ENCODE results near the gene WDR35.

The WDR35 gene

GRCh38 chr2:20005067-20005627, 15.2 kb upstream of the WDR35 start:
- no peak overlapping the region for H3K4me3 ChIP-seq (ENCODE audit: low read depth in 1 of 2, low read length in 2 of 2)
- no peak for ATAC-seq (ENCODE audit: insufficient read depth, low read depth)
- TF ChIP-seq EZH2 (IDR thresholded peaks at IDR 0.05; ENCODE audit: borderline replicate concordance, low read depth, low read length, severe bottlenecking): no peak
- TF ChIP-seq, protein P1, sequence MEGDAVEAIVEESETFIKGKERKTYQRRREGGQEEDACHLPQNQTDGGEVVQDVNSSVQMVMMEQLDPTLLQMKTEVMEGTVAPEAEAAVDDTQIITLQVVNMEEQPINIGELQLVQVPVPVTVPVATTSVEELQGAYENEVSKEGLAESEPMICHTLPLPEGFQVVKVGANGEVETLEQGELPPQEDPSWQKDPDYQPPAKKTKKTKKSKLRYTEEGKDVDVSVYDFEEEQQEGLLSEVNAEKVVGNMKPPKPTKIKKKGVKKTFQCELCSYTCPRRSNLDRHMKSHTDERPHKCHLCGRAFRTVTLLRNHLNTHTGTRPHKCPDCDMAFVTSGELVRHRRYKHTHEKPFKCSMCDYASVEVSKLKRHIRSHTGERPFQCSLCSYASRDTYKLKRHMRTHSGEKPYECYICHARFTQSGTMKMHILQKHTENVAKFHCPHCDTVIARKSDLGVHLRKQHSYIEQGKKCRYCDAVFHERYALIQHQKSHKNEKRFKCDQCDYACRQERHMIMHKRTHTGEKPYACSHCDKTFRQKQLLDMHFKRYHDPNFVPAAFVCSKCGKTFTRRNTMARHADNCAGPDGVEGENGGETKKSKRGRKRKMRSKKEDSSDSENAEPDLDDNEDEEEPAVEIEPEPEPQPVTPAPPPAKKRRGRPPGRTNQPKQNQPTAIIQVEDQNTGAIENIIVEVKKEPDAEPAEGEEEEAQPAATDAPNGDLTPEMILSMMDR (IDR thresholded peaks at IDR 0.05; ENCODE audit: borderline replicate concordance, extremely low read depth, low read length, poor library complexity, severe bottlenecking): no peak
- no peak for DNase-seq
- H2AFZ ChIP-seq (ENCODE audit: low read depth, low read length): no peak overlapping the region
- no peak overlapping the region for H3K27ac ChIP-seq (ENCODE audit: low read length)
- H3K9ac ChIP-seq (ENCODE audit: low read depth, low read length): no peak overlapping the region
- no peaks in the 10 kb centered on the region for H3K9me3 ChIP-seq (ENCODE audit: insufficient read depth, low read length, severe bottlenecking)
- H3K27me3 ChIP-seq (ENCODE audit: insufficient read depth, low read length, poor library complexity): peaks cover 7% of the 10 kb centered on the region
- H3K4me1 ChIP-seq (ENCODE audit: insufficient read depth, low read length): no peaks in the 10 kb centered on the region
- no peak overlapping the region for H3K4me2 ChIP-seq (ENCODE audit: insufficient read depth, low read length)
- no peaks in the 10 kb centered on the region for H4K20me1 ChIP-seq (ENCODE audit: insufficient read depth, low read length)
- no peaks in the 10 kb centered on the region for H3K79me2 ChIP-seq (ENCODE audit: insufficient read depth, low read length)
- no peaks in the 10 kb centered on the region for H3K36me3 ChIP-seq (ENCODE audit: insufficient read depth, low read length)

DNA sequence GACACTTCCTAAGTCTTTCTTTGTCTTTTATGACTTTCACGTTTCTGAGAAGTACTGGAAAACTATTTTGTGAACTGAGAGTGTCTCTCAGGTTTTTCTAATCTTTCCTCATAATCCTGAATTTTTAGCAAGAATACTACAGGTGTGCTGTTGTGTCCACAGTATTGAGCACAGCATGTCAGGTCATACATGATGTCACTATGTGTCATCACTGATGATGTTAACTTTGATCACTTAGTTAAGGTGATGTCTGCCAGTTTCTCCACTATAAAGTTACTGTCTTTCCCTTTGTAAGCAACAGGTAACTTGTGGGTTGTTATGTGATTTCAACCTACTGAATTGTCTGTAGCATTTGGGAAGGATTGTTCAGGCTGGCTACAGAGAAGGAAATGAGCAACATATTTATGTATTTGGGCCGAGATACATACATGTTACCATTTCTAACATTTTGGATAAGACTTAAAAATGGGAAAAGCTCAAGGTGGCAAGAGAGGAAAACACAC, 11.5 kb upstream of the WDR35 start:
- Histone ChIP-seq H3K27ac (ENCODE audit: low read length) (no peak overlapping the region), H3K9ac (ENCODE audit: low read depth, low read length) (no peak overlapping the region), H3K4me2 (ENCODE audit: insufficient read depth, low read length) (no peak overlapping the region), H3K27me3 (ENCODE audit: insufficient read depth, low read length, poor library complexity) (peaks cover 5% of the 10 kb centered on the region), H3K79me2 (ENCODE audit: insufficient read depth, low read length) (no peaks in the 10 kb centered on the region), H3K36me3 (ENCODE audit: insufficient read depth, low read length) (no peaks in the 10 kb centered on the region), H3K4me1 (ENCODE audit: insufficient read depth, low read length) (no peaks in the 10 kb centered on the region), H3K9me3 (ENCODE audit: insufficient read depth, low read length, severe bottlenecking) (no peaks in the 10 kb centered on the region), H4K20me1 (ENCODE audit: insufficient read depth, low read length) (no peaks in the 10 kb centered on the region), H2AFZ (ENCODE audit: low read depth, low read length) (no peak overlapping the region), H3K4me3 (ENCODE audit: low read depth in 1 of 2, low read length in 2 of 2) (no peak overlapping the region)
- TF ChIP-seq, protein P1 (IDR thresholded peaks at IDR 0.05; ENCODE audit: borderline replicate concordance, extremely low read depth, low read length, poor library complexity, severe bottlenecking): no peak
- no peak for TF ChIP-seq EZH2 (IDR thresholded peaks at IDR 0.05; ENCODE audit: borderline replicate concordance, low read depth, low read length, severe bottlenecking)
- no peak for DNase-seq
- no peak for ATAC-seq (ENCODE audit: insufficient read depth, low read depth)

GRCh38 chr2:19993731-19994130, 3.8 kb upstream of the WDR35 start:
- ATAC-seq (ENCODE audit: insufficient read depth, low read depth): no peak
- Histone ChIP-seq H4K20me1 (ENCODE audit: insufficient read depth, low read length) (no peaks in the 10 kb centered on the region), H3K79me2 (ENCODE audit: insufficient read depth, low read length) (no peaks in the 10 kb centered on the region), H3K36me3 (ENCODE audit: insufficient read depth, low read length) (no peaks in the 10 kb centered on the region), H3K4me2 (ENCODE audit: insufficient read depth, low read length) (no peak overlapping the region), H3K4me3 (ENCODE audit: low read depth in 1 of 2, low read length in 2 of 2) (no peak overlapping the region), H3K9me3 (ENCODE audit: insufficient read depth, low read length, severe bottlenecking) (no peaks in the 10 kb centered on the region), H3K4me1 (ENCODE audit: insufficient read depth, low read length) (no peaks in the 10 kb centered on the region), H3K9ac (ENCODE audit: low read depth, low read length) (no peak overlapping the region), H2AFZ (ENCODE audit: low read depth, low read length) (no peak overlapping the region), H3K27me3 (ENCODE audit: insufficient read depth, low read length, poor library complexity) (peaks cover 6% of the 10 kb centered on the region), H3K27ac (ENCODE audit: low read length) (no peak overlapping the region)
- no peak for DNase-seq
- TF ChIP-seq, protein P1 (IDR thresholded peaks at IDR 0.05; ENCODE audit: borderline replicate concordance, extremely low read depth, low read length, poor library complexity, severe bottlenecking): no peak
- TF ChIP-seq EZH2 (IDR thresholded peaks at IDR 0.05; ENCODE audit: borderline replicate concordance, low read depth, low read length, severe bottlenecking): no peak

All from DND-41 (cell line).